NCI-H82 (cell line): ENCODE results near the gene PRDM12.
A peak's percentile ranks its signal among the peaks of the same experiment; 100 is the strongest.

ENCODE experiments used
- DNase-seq: peaks from one replicate; lab custom pipeline; 2025; lab: John Stamatoyannopoulos, UW

PRDM12 gene

GRCh38 chr9:130720762-130721161 is 56.4 kb downstream of the PRDM12 start:
- no peak for DNase-seq

GRCh38 chr9:130728721-130729120 is 64.3 kb downstream of the PRDM12 start:
- DNase-seq, result no peak

- DNase-seq, result no peak
Measured at GRCh38 chr9:130729145-130729544, 64.8 kb downstream of the PRDM12 start.

- no peak for DNase-seq
Measured at GRCh38 chr9:130731355-130731754, 67.0 kb downstream of the PRDM12 start.

- DNase-seq, result peak; percentile 24
Measured at GRCh38 chr9:130732136-130732535, 67.7 kb downstream of the PRDM12 start.
